Pancreas (tissue), 10 donors: ENCODE results near the gene AHRR. TPM values are rescaled to one million over a fixed set of nuclear protein-coding genes. Genes with fewer than 3 reads are reported as not detected.
"Not testable (repeated sequence)": the region's sequence is repeated elsewhere in the genome, so short reads cannot be mapped to it uniquely, and the experiment has no call there.

Experiments used
- ATAC-seq, 4 donors: fragments of 200-7000 bp; cut with Tn5 transposase; one replicate each; pipeline versions ENCODE4 v1.8.0 to v1.9.1; 2020; ENCODE audit warnings: mild to moderate bottlenecking in 4 of 4, moderate library complexity in 4 of 4
- DNase-seq, 6 donors: peaks; one replicate each; pipeline ENCODE4 v3.0.0-alpha.2; 2020
- FAIRE-seq: peaks from 2 replicates; lab custom pipeline; 2012; peaks lifted over from hg19 to GRCh38; lab: Jason Lieb, UNC
- H3K27ac ChIP-seq, 4 donors: fragments of 200-600 bp; sonication (generic); 1 replicate in 3 of 4; 2 replicates in 1 of 4; pipeline versions ENCODE4 v1.5.0 to v1.8.0; 2020
- H3K27me3 ChIP-seq, 4 donors: fragments of 200-600 bp; one replicate each; pipeline ENCODE4 v1.8.0; 2021
- H3K36me3 ChIP-seq, 3 donors: fragments of 200-600 bp; sonication (generic) in 1 of 3; one replicate each; pipeline versions ENCODE4 v1.5.0 to v1.8.0; 2020 to 2021
- H3K4me1 ChIP-seq, 3 donors: fragments of 200-600 bp; one replicate each; pipeline ENCODE4 v1.8.0; 2021
- H3K4me3 ChIP-seq, 4 donors: fragments of 200-600 bp; sonication (generic) in 2 of 4; one replicate each; pipeline versions ENCODE4 v1.5.0 to v1.8.0; 2020 to 2021
- H3K9me3 ChIP-seq, 4 donors: fragments of 200-600 bp; one replicate each; pipeline ENCODE4 v1.8.0; 2021
- CTCF ChIP-seq, 4 donors: fragments of 200-600 bp; sonication (generic) in 3 of 4; IDR thresholded peaks; one replicate each; pipeline versions ENCODE4 v1.5.0 to v1.8.0; 2021; ENCODE audit warnings: antibody characterized with exemption in 4 of 4
- WGBS, 2 donors: extraction: QIAGEN DNeasy Blood & Tissue Kit; methylation state at CpG; one replicate each; pipeline ENCODE4 v1.1.7; 2013; 5-methylcytosine and 5-hydroxymethylcytosine counted together
- intact Hi-C, 3 donors: fragments of 100-400 bp; cut with DNase I; formaldehyde crosslinking; loops; one replicate each; pipeline versions ENCODE4 v1.11.1 to v1.14.2; 2022
- polyA plus RNA-seq, 2 donors: library from polyadenylated mRNA; stranded (reverse); fragments of 200-250 nt; gene quantifications; one replicate each; pipeline ENCODE4 v1.2.3, GENCODE V29; 2013
- total RNA-seq, 6 donors: library from RNA; stranded (reverse); fragmentation: NEBNext Ultra II Directional in 4 of 6; extraction: Animal tissue kit (Norgen Biotek cat#: 25700) in 4 of 6; gene quantifications; one replicate each; pipeline versions ENCODE4 v1.2.1 to v1.2.4, GENCODE V29; 2021 to 2023
- donor health status: healthy with polysubstance abuse.
- donor health status: DM: no; HTN: no; CAD: no; lungs with moderate emphysema.
- donor health status: DM: no; HTN: no; CAD: no.
- donor health status: control.
- donor health status: control.
- donor health status: Bipolar disorder and iron deficiency.
- donor health status: DM: yes; HTN: yes; CAD: no.
- donor health status: DM: no; HTN: no; CAD: no.
- donor health status: DM: no; HTN: no; CAD: no.
- donor health status: DM: yes; HTN: yes; CAD: no.

AHRR gene
- total RNA-seq (under 1 TPM; 0.34 to 0.92 (median 0.67) TPM), polyA plus RNA-seq (1 to 10 TPM in 1 of 2 donors, under 1 TPM in 1; 0.61 to 1.7 TPM)

GRCh38 chr5:321230-321725, at the start of gene AHRR:
Gene AHRR (plus strand): TSS chr5:321714. CDS start chr5:343903, 22,189 bp downstream.
- no peaks in the 10 kb centered on the region for H3K36me3 ChIP-seq
- peak in 2 of 4 donors; percentile 11 to 17 for TF ChIP-seq CTCF (IDR thresholded peaks at IDR 0.05)
- FAIRE-seq (no peak), ATAC-seq (peak; percentile 80 to 91 (median 85)), DNase-seq (peak in 3 of 6 donors; percentile 47 to 85 (median 81))
- intact Hi-C loops: no loop called here
- peaks cover 0 to 12% (median 3%) of the 10 kb centered on the region in 4 donors for H3K27me3 ChIP-seq
- no peak within 1 kb of the TSS for H3K27ac ChIP-seq
- peaks cover 0 to 13% (median 13%) of the 10 kb centered on the region in 3 donors for H3K4me1 ChIP-seq
- no peaks in the 10 kb centered on the region for H3K9me3 ChIP-seq
- WGBS, 2 donors: 0% methylated on average over 44 to 51 of the region's 51 CpGs
- H3K4me3 ChIP-seq: peak within 1 kb of the TSS; percentile 15 to 56 (median 24)

DNA sequence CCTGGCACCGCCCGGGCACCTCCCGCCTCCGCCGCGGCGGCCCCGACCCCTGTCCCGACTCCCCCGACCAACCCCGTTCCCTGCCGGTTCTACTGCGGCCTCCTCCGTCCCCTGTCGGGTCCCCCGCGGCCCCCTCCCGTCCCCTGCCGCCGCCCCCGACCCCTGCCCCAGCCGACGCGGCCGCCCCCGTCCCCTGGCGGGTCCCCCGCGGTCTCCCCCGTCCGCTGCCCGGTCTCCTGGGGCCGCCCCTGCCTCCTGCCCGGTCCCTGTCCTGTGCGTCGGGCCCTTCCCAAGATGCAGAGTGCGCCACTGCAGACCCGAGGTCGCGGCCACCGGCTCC, 49.7 kb upstream of the AHRR start:
- H3K36me3 ChIP-seq, H3K4me1 ChIP-seq, H3K27me3 ChIP-seq, DNase-seq, FAIRE-seq, ATAC-seq, H3K9me3 ChIP-seq, intact Hi-C loops: not testable (repeated sequence)
- peak overlapping the region; percentile 61 to 100 (median 78) for H3K4me3 ChIP-seq
- whole genome bisulfite sequencing, 2 donors: 0 to 2% methylated on average over 24 to 41 of the region's 41 CpGs
- peak overlapping the region; percentile 49 to 86 (median 76) for H3K27ac ChIP-seq

DNA sequence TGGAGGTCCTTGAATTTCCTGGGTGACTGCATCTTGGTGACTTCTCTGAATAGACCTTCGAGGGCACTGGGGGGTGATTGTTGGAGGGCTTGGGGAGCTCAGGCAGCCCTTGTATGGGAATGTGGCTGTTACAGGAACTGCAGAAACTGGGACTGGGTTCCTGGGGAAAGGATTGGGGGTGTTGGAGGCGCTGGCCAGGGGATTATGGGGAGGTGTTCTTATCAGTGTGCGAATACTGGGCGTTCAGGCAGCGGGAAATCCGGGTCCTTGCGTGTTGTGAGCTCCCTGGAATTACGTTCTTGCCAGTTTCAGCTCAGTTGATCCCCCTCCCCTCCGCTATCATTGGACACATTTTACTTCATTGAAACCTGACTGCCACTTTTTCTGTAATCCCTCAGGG, 48.4 kb upstream of the AHRR start:
- intact Hi-C loops, H3K4me1 ChIP-seq, ATAC-seq, H3K36me3 ChIP-seq, DNase-seq, H3K27me3 ChIP-seq, H3K9me3 ChIP-seq, FAIRE-seq, H3K27ac ChIP-seq: not testable (repeated sequence)
- WGBS, 2 donors: 68 to 78% methylated on average over 8 to 9 of the region's 9 CpGs
- peak overlapping the region in 1 of 4 donors; percentile 100 for H3K4me3 ChIP-seq

DNA sequence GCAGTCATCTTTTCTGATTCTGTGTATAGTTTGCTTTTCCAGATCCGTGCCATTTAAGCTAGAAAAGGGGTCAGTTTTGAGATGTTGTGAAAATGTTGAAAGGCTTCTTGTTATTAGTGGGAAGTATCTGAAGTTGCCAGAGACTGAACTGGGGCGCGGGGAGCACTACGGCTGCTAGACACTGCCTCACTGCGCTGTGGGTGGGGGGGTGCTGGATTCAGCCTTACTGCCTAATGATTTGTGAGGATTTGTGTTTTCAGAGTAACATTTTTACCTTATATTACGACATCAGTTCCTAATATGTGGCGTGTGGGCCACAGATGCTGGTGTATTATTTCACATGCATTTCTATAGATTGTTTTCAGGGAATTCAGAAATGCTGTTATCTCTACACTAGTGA, 48.0 kb upstream of the AHRR start:
- H3K27ac ChIP-seq, FAIRE-seq, H3K27me3 ChIP-seq, intact Hi-C loops, H3K4me3 ChIP-seq, H3K4me1 ChIP-seq, H3K9me3 ChIP-seq, H3K36me3 ChIP-seq, DNase-seq, ATAC-seq: not testable (repeated sequence)
- 88 to 94% methylated on average over 7 of the region's 7 CpGs for WGBS, 2 donors

GRCh38 chr5:274346-274745, 47.2 kb upstream of the AHRR start:
- H3K4me3 ChIP-seq, FAIRE-seq, DNase-seq, H3K4me1 ChIP-seq, H3K27me3 ChIP-seq, H3K9me3 ChIP-seq, H3K27ac ChIP-seq, ATAC-seq, intact Hi-C loops, H3K36me3 ChIP-seq: not testable (repeated sequence)
- 82 to 95% methylated on average over 7 of the region's 7 CpGs for WGBS, 2 donors

GRCh38 chr5:278646-279045, 42.9 kb upstream of the AHRR start:
- ATAC-seq: no peak

GRCh38 chr5:279051-279665, 42.4 kb upstream of the AHRR start:
- H3K36me3 ChIP-seq, ATAC-seq, H3K9me3 ChIP-seq, H3K4me3 ChIP-seq, FAIRE-seq, H3K27me3 ChIP-seq, H3K27ac ChIP-seq, intact Hi-C loops, H3K4me1 ChIP-seq: not testable (repeated sequence)
- DNase-seq: peak in 1 of 6 donors; percentile 39
- WGBS, 2 donors: 71 to 74% methylated on average over 14 of the region's 14 CpGs

More at GRCh38 chr5:278646-279045, 42.9 kb upstream of the AHRR start:
- Histone ChIP-seq H3K4me1 (no peaks in the 10 kb centered on the region), H3K9me3 (no peaks in the 10 kb centered on the region), H3K27me3 (no peaks in the 10 kb centered on the region), H3K36me3 (no peaks in the 10 kb centered on the region), H3K4me3 (no peak overlapping the region), H3K27ac (no peak overlapping the region)
- intact Hi-C loops: no loop called here
- no peak for FAIRE-seq
- no peak for DNase-seq
- TF ChIP-seq CTCF (IDR thresholded peaks at IDR 0.05): no peak
- 87 to 95% methylated on average over 8 to 9 of the region's 9 CpGs for WGBS, 2 donors
